Prostate gland (tissue), 2 donors: Measurements from ENCODE around the gene TMEM132D.

ENCODE experiments used
- POLR2A ChIP-seq: fragments of 450-650 bp; IDR thresholded peaks from one replicate; pipeline ENCODE4 v1.6.1; 2016; ENCODE audit warnings: antibody characterized with exemption, mild to moderate bottlenecking
- POLR2AphosphoS5 ChIP-seq: sonication (generic); formaldehyde crosslinking; IDR thresholded peaks from one replicate; pipeline ENCODE4 v1.6.1; 2017; ENCODE audit warnings: antibody characterized with exemption
- TF ChIP-seq, protein P1 (sequence below), 4 experiments: fragments of 200-600 bp in 2 of 4; fragments of 450-650 bp in 2 of 4; sonication (generic) in 2 of 4; IDR thresholded peaks; 1 replicate in 3 of 4; 2 replicates in 1 of 4; pipeline ENCODE4 v1.5.1; 2016 to 2019; ENCODE audit warnings: antibody characterized with exemption in 4 of 4, mild to moderate bottlenecking in 2 of 4, moderate library complexity in 2 of 4

DNA sequence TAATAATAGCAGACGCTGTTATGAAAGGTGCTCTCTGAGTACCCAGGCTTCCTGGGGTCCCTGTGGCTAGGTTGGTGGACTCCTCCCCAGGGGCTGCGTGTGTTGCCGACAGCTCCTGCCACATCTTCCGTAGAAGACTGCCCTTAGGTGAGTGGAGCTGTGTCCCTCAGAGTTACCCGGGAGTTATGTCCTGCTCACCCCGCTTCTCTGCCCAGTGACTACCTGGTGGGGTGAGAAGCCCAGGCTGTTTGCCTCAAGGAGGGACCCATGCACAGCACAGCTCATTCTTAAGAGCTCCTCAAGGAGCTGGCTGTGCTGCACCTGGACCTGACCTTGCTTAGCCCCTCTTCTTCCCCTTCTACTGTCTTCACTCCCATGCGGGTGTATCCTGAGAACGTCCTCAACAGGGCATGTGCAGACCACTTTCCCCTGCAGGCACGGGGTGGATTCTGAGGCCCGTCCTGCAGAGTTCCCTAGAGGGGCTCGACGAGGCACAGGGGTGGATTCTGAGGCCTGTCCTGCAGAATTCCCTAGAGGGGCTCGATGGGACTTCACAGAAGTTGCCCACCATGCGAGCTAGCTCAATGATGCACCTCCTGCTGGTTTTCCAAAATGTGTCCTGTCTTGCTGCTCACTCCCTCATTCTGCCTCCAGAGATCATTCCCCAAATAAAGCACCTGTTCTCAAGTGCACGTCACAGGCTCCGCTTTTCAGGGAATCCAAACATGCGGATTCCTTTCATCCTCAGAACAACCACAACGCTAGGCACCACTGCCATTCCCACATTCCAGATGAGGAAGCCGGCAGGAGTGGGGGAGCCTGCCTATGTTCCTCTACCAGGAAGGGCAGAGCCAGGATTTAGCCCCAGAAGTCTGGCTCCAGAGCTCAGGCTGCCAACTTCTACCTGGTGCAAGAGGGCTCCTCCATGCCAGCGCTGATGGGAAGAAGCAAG, 818.7 kb downstream of the TMEM132D start:
- TF ChIP-seq, protein P1, sequence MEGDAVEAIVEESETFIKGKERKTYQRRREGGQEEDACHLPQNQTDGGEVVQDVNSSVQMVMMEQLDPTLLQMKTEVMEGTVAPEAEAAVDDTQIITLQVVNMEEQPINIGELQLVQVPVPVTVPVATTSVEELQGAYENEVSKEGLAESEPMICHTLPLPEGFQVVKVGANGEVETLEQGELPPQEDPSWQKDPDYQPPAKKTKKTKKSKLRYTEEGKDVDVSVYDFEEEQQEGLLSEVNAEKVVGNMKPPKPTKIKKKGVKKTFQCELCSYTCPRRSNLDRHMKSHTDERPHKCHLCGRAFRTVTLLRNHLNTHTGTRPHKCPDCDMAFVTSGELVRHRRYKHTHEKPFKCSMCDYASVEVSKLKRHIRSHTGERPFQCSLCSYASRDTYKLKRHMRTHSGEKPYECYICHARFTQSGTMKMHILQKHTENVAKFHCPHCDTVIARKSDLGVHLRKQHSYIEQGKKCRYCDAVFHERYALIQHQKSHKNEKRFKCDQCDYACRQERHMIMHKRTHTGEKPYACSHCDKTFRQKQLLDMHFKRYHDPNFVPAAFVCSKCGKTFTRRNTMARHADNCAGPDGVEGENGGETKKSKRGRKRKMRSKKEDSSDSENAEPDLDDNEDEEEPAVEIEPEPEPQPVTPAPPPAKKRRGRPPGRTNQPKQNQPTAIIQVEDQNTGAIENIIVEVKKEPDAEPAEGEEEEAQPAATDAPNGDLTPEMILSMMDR (IDR thresholded peaks at IDR 0.05) = no peak
- TF ChIP-seq POLR2A = no peak
- TF ChIP-seq POLR2AphosphoS5 = no peak
